ENCODE data around the gene CC2D1A.
A peak's percentile ranks its signal among the peaks of the same experiment; 100 is the strongest.

Gene CC2D1A

DNA sequence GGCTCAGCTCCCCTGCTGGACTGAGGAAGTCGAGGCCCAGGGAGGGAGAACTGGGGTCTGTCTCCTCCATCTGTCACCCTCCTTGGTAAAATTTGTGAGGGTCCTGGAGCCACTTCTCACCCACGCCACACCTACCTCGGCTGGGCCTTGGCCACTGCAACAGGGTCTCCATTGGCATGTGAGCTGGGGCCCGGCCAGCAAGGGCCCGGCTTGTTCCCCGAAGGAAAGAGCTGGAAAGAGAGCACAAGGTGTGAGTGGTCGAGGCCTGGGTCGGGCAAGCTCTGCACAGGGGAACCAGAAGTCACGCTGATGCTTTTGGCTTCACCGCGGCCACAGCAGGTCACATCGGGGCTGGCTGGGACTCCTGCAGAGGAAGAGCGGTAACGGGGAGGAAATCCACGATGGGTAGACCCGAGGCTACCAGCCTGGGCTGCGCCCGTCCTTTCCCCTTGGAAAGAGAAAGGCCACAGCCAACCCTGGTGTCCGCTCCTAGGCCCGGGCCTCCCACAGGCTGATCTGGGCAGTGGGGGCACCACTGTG lies 20.1 kb upstream of the CC2D1A start:
- Histone ChIP-seq H3K9me3 (ENCODE audit: control insufficient read depth, low read length) (no peaks in the 10 kb centered on the region), H3K36me3 (ENCODE audit: control insufficient read depth, insufficient read depth, low read length) (no peaks in the 10 kb centered on the region), H3K27me3 (replicated peaks; ENCODE audit: control insufficient read depth, insufficient read depth, low read length, poor library complexity, severe bottlenecking) (no peaks in the 10 kb centered on the region), H3K4me1 (ENCODE audit: control insufficient read depth, insufficient read depth, low read length, poor library complexity, severe bottlenecking) (peaks cover 25% of the 10 kb centered on the region), H3K4me3 (ENCODE audit: insufficient read depth, low read depth, low read length, poor library complexity, severe bottlenecking) (no peak overlapping the region), H3K27ac (ENCODE audit: insufficient read depth, low read length, poor library complexity, severe bottlenecking) (no peak overlapping the region)
- no peak for DNase-seq

DNA sequence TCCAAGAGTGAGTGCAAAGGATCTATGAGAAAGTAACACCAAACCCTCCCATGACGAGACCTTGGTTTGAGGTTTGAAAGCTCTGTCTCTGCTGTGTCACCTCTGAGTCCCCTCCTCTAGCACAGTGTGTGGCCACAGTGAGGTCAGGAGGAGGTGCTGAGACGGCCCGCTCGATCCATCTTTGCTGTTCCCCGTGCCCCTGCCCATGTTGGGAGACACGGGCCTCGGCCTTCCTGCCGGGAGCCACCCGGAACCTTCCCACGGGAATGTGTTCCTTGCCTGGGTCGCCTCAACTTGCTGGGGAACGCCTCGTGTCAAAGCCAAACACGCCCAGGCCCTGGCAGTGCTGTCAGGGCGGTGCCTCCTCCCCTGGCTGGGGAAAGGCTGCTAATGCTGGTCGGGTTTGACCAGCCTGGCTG lies 19.0 kb upstream of the CC2D1A start:
- Histone ChIP-seq H3K9me3 (ENCODE audit: control insufficient read depth, low read length) (no peaks in the 10 kb centered on the region), H3K27me3 (replicated peaks; ENCODE audit: control insufficient read depth, insufficient read depth, low read length, poor library complexity, severe bottlenecking) (no peaks in the 10 kb centered on the region), H3K27ac (ENCODE audit: insufficient read depth, low read length, poor library complexity, severe bottlenecking) (no peak overlapping the region), H3K4me3 (ENCODE audit: insufficient read depth, low read depth, low read length, poor library complexity, severe bottlenecking) (no peak overlapping the region), H3K36me3 (ENCODE audit: control insufficient read depth, insufficient read depth, low read length) (no peaks in the 10 kb centered on the region), H3K4me1 (ENCODE audit: control insufficient read depth, insufficient read depth, low read length, poor library complexity, severe bottlenecking) (peaks cover 14% of the 10 kb centered on the region)
- DNase-seq, result peak in 1 of 3 donors; percentile 36

DNA sequence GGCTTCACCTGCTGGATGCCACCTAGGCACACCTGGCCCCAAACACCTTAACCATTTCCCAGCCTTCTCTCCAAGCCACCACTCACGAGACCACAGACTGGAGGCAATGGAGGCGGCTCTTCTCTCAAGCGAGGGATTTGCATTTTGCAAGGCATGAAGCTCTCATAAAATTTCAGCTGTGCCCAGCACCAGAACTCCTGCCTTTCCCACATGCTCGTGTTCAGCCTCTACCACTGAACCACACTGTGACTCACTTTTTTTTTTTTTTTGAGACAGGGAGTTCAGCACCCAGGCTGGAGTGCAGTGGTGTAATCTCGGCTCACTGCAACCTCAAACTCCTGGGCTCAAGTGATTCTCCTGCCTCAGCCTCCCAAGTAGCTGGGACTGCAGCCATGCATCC lies 18.5 kb upstream of the CC2D1A start:
- Histone ChIP-seq H3K36me3 (ENCODE audit: control insufficient read depth, insufficient read depth, low read length) (no peaks in the 10 kb centered on the region), H3K4me3 (ENCODE audit: insufficient read depth, low read depth, low read length, poor library complexity, severe bottlenecking) (no peak overlapping the region), H3K9me3 (ENCODE audit: control insufficient read depth, low read length) (no peaks in the 10 kb centered on the region), H3K27ac (ENCODE audit: insufficient read depth, low read length, poor library complexity, severe bottlenecking) (no peak overlapping the region), H3K27me3 (replicated peaks; ENCODE audit: control insufficient read depth, insufficient read depth, low read length, poor library complexity, severe bottlenecking) (no peaks in the 10 kb centered on the region), H3K4me1 (ENCODE audit: control insufficient read depth, insufficient read depth, low read length, poor library complexity, severe bottlenecking) (peaks cover 9% of the 10 kb centered on the region)
- no peak for DNase-seq

DNA sequence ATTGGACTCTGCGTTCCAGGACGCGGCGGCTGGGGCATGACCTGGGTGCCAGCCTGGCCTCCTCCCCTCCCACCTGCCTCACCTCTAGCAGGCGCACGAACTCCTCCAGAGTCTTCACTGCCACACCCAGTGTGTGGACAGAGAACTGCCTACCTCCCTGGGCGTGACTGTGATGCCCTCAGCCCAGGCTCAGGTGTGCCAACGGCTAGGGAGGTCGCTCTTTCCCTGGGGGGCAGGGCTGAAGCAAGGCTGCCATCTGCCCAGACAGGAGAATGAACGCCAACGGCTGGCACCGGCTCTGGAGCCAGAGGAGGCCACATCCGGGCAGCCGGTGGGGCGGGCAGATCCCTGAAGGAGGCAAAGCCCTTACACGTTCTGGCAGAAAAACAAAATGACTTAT lies 17.7 kb upstream of the CC2D1A start:
- H3K4me1 ChIP-seq (ENCODE audit: control insufficient read depth, insufficient read depth, low read length, poor library complexity, severe bottlenecking), result peaks cover 1% of the 10 kb centered on the region

DNA sequence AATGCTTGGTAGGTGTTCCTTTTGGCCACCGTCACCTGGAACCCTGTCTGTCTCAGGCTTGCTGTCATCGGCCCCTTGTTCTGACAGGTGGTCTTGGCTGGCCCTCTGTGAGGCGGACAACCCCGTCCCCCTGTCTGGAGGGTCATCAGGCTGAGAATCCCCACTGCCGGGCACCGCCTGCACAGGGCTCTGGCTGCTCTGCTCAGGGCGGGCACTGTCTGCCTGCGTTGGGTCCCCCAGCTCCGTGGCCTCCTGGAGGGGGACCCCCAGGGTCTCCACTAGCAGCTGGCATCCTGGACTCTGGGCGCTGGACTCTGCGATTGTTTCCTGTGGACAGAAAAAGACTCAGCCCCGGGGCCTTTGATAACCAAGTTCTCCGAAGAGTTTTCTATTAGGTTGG lies 15.9 kb upstream of the CC2D1A start:
- Histone ChIP-seq H3K27me3 (replicated peaks; ENCODE audit: control insufficient read depth, insufficient read depth, low read length, poor library complexity, severe bottlenecking) (no peaks in the 10 kb centered on the region), H3K36me3 (ENCODE audit: control insufficient read depth, insufficient read depth, low read length) (no peaks in the 10 kb centered on the region), H3K4me3 (ENCODE audit: insufficient read depth, low read depth, low read length, poor library complexity, severe bottlenecking) (no peak overlapping the region), H3K9me3 (ENCODE audit: control insufficient read depth, low read length) (no peaks in the 10 kb centered on the region), H3K27ac (ENCODE audit: insufficient read depth, low read length, poor library complexity, severe bottlenecking) (no peak overlapping the region), H3K4me1 (ENCODE audit: control insufficient read depth, insufficient read depth, low read length, poor library complexity, severe bottlenecking) (no peaks in the 10 kb centered on the region)
- no peak for DNase-seq

More for the DNA sequence above, 17.7 kb upstream of the CC2D1A start:
- Histone ChIP-seq H3K4me3 (ENCODE audit: insufficient read depth, low read depth, low read length, poor library complexity, severe bottlenecking) (no peak overlapping the region), H3K27ac (ENCODE audit: insufficient read depth, low read length, poor library complexity, severe bottlenecking) (no peak overlapping the region), H3K9me3 (ENCODE audit: control insufficient read depth, low read length) (no peaks in the 10 kb centered on the region), H3K27me3 (replicated peaks; ENCODE audit: control insufficient read depth, insufficient read depth, low read length, poor library complexity, severe bottlenecking) (no peaks in the 10 kb centered on the region), H3K36me3 (ENCODE audit: control insufficient read depth, insufficient read depth, low read length) (no peaks in the 10 kb centered on the region)
- no peak for DNase-seq

DNA sequence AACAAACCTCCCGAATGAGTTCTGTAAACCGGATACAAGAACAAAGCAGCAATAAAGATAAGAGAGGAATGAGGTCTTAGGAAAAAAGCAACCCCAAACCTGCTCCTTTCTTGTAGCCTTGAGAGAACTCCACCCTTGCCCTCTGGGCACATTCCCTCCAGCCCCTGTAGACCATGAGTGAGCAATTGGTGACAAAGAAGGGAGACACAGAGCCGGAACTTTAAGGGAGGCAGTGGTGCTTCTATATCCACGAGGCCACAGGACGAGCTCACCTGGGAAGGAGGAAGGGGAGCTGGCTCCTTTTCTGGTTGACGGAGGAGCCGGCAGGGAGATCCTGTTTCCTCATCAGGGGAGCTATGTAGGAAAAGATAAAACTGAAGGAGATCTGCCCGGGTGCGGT lies 13.1 kb upstream of the CC2D1A start:
- DNase-seq, result no peak
- Histone ChIP-seq H3K4me3 (ENCODE audit: insufficient read depth, low read depth, low read length, poor library complexity, severe bottlenecking) (no peak overlapping the region), H3K36me3 (ENCODE audit: control insufficient read depth, insufficient read depth, low read length) (no peaks in the 10 kb centered on the region), H3K27ac (ENCODE audit: insufficient read depth, low read length, poor library complexity, severe bottlenecking) (no peak overlapping the region), H3K9me3 (ENCODE audit: control insufficient read depth, low read length) (no peaks in the 10 kb centered on the region), H3K4me1 (ENCODE audit: control insufficient read depth, insufficient read depth, low read length, poor library complexity, severe bottlenecking) (no peaks in the 10 kb centered on the region), H3K27me3 (replicated peaks; ENCODE audit: control insufficient read depth, insufficient read depth, low read length, poor library complexity, severe bottlenecking) (no peaks in the 10 kb centered on the region)

DNA sequence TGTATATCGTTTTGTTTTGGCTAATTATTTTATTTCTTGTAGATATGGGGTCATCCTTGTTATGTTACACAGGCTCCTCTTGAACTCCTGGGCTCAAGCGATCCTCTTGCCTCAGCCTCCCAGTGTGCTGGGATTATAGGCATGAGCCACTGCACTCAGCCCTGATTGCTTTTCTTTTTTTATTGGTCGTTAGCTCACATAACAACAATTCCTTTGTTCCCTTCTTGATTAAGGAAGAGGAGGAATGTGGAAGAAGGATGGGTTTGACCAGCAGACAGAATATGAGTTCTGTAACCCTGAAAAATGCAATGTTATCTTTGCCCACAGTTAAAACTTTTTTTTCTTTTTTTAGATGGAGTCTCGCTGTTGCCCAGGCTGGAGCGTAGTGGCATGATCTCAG lies 11.4 kb upstream of the CC2D1A start:
- DNase-seq, result no peak
- Histone ChIP-seq H3K27me3 (replicated peaks; ENCODE audit: control insufficient read depth, insufficient read depth, low read length, poor library complexity, severe bottlenecking) (no peaks in the 10 kb centered on the region), H3K9me3 (ENCODE audit: control insufficient read depth, low read length) (no peaks in the 10 kb centered on the region), H3K4me1 (ENCODE audit: control insufficient read depth, insufficient read depth, low read length, poor library complexity, severe bottlenecking) (no peaks in the 10 kb centered on the region), H3K36me3 (ENCODE audit: control insufficient read depth, insufficient read depth, low read length) (no peaks in the 10 kb centered on the region), H3K4me3 (ENCODE audit: insufficient read depth, low read depth, low read length, poor library complexity, severe bottlenecking) (no peak overlapping the region), H3K27ac (ENCODE audit: insufficient read depth, low read length, poor library complexity, severe bottlenecking) (no peak overlapping the region)

DNA sequence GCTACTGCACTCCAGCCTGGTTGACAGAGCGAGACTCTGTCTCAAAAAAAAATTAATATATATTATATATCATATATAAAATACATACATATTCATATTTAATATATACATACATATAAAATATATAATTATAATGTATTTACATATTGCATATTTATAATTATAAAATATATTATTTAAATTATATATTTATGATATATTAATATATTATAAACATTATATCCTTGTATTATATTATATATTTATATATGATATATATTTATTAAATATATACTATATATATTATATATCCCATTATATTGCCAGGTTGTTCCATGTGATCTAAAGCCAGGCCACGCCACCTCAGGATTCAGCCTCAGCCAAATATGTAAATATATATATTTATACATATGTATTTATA lies 9.8 kb upstream of the CC2D1A start:
- Histone ChIP-seq H3K4me1 (ENCODE audit: control insufficient read depth, insufficient read depth, low read length, poor library complexity, severe bottlenecking) (no peaks in the 10 kb centered on the region), H3K27me3 (replicated peaks; ENCODE audit: control insufficient read depth, insufficient read depth, low read length, poor library complexity, severe bottlenecking) (no peaks in the 10 kb centered on the region), H3K36me3 (ENCODE audit: control insufficient read depth, insufficient read depth, low read length) (no peaks in the 10 kb centered on the region), H3K27ac (ENCODE audit: insufficient read depth, low read length, poor library complexity, severe bottlenecking) (no peak overlapping the region), H3K9me3 (ENCODE audit: control insufficient read depth, low read length) (no peaks in the 10 kb centered on the region), H3K4me3 (ENCODE audit: insufficient read depth, low read depth, low read length, poor library complexity, severe bottlenecking) (no peak overlapping the region)
- DNase-seq, result no peak

DNA sequence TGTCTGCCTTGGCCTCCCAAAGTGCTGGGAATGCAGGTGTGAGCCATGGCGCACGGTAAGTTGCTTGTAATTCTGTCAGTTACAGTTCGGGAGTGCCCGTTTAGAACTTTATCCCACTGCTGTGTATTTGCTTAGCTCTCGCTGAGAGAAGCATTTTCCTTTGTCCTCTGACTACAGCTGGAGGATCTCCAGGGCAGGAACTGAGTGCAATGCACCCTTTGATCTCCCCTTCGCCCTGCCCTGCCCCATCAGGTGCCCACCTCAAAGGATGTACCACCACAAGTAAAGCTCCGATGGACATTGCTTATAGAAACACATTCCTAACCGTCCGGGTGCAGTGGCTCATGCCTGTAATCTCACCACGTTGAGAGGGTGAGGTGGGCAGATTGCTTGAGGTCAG lies 6.6 kb upstream of the CC2D1A start:
- H3K27me3 ChIP-seq (replicated peaks; ENCODE audit: control insufficient read depth, insufficient read depth, low read length, poor library complexity, severe bottlenecking), result no peaks in the 10 kb centered on the region
- no peaks in the 10 kb centered on the region for H3K36me3 ChIP-seq (ENCODE audit: control insufficient read depth, insufficient read depth, low read length)

DNA sequence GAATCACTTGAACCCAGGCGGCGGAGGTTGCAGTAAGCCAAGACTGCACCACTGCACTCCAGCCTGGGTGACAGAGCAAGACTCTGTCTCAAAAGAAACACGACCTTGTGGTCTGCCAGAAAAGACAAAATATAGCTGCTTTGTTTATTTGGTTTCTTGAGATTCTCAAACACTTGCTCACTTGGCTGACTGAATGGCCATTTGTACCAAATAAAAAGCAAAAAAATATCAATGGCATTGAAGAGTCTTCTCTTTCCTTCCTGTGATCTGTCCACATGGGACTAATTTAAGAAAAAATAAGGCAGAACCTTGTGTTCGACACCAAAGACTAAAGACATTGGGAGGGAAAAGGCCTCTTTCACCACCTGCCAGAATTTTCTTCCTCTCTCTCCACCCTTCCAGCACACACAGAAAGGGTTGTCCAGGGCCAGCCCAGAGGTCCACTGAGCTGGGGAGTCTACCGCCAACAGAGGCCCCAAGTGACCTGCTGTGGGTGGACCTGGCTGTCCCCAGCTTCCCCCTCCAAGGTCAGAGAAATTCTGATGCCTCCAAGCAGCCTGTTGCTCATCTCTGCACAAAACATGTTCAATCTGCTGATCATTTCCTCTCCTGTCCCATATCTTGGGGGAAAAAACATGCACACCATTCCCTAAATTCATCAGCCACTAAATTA lies 6.0 kb upstream of the CC2D1A start:
- H3K4me1 ChIP-seq (ENCODE audit: control insufficient read depth, insufficient read depth, low read length, poor library complexity, severe bottlenecking), result no peaks in the 10 kb centered on the region
- no peak overlapping the region for H3K4me3 ChIP-seq (ENCODE audit: insufficient read depth, low read depth, low read length, poor library complexity, severe bottlenecking)
- no peaks in the 10 kb centered on the region for H3K27me3 ChIP-seq (replicated peaks; ENCODE audit: control insufficient read depth, insufficient read depth, low read length, poor library complexity, severe bottlenecking)
- H3K27ac ChIP-seq (ENCODE audit: insufficient read depth, low read length, poor library complexity, severe bottlenecking), result no peak overlapping the region
- no peak for DNase-seq
- no peaks in the 10 kb centered on the region for H3K9me3 ChIP-seq (ENCODE audit: control insufficient read depth, low read length)
- no peaks in the 10 kb centered on the region for H3K36me3 ChIP-seq (ENCODE audit: control insufficient read depth, insufficient read depth, low read length)

More for the DNA sequence above, 6.6 kb upstream of the CC2D1A start:
- DNase-seq, result no peak
- Histone ChIP-seq H3K4me1 (ENCODE audit: control insufficient read depth, insufficient read depth, low read length, poor library complexity, severe bottlenecking) (no peaks in the 10 kb centered on the region), H3K9me3 (ENCODE audit: control insufficient read depth, low read length) (no peaks in the 10 kb centered on the region), H3K4me3 (ENCODE audit: insufficient read depth, low read depth, low read length, poor library complexity, severe bottlenecking) (no peak overlapping the region), H3K27ac (ENCODE audit: insufficient read depth, low read length, poor library complexity, severe bottlenecking) (no peak overlapping the region)

All from effector memory CD4-positive, alpha-beta T cell (primary cell).